ENCODE measurements around the gene ARL8A. TPM values are rescaled to one million over a fixed set of nuclear protein-coding genes. Genes with fewer than 3 reads are reported as not detected.
"Not testable (repeated sequence)": the region's sequence is repeated elsewhere in the genome, so short reads cannot be mapped to it uniquely, and the experiment has no call there.

Gene ARL8A
- total RNA-seq, 1 experiment from 2014 or later = 33.2 TPM

GRCh38 chr1:202179828-202180750, 35.6 kb upstream of the ARL8A start:
- in situ Hi-C loops (cut with HindIII; ENCODE audit: low pct_unique_long_range_greater_than_20kb, low sequenced_read_pairs) = no loop called here
- DNase-seq (ENCODE audit: low read depth, low spot score) = no peak

- in situ Hi-C loops (cut with HindIII; ENCODE audit: low pct_unique_long_range_greater_than_20kb, low sequenced_read_pairs) = no loop called here
- no peak for DNase-seq (ENCODE audit: low read depth, low spot score)
Observed at GRCh38 chr1:202176949-202177927, 32.7 kb upstream of the ARL8A start.

- in situ Hi-C loops (cut with HindIII; ENCODE audit: low pct_unique_long_range_greater_than_20kb, low sequenced_read_pairs) = no loop called here
- no peak for DNase-seq (ENCODE audit: low read depth, low spot score)
Observed at GRCh38 chr1:202173993-202174392, 29.5 kb upstream of the ARL8A start.

GRCh38 chr1:202172015-202172355, 27.4 kb upstream of the ARL8A start:
- no peak for DNase-seq (ENCODE audit: low read depth, low spot score)
- in situ Hi-C loops (cut with HindIII; ENCODE audit: low pct_unique_long_range_greater_than_20kb, low sequenced_read_pairs) = no loop called here

- in situ Hi-C loops (cut with HindIII; ENCODE audit: low pct_unique_long_range_greater_than_20kb, low sequenced_read_pairs) = no loop called here
- DNase-seq (ENCODE audit: low read depth, low spot score) = no peak
Observed at GRCh38 chr1:202171292-202172014, 26.9 kb upstream of the ARL8A start.

GRCh38 chr1:202170726-202171125, 26.2 kb upstream of the ARL8A start:
- in situ Hi-C loops (cut with HindIII; ENCODE audit: low pct_unique_long_range_greater_than_20kb, low sequenced_read_pairs) = no loop called here

GRCh38 chr1:202168861-202169260, 24.3 kb upstream of the ARL8A start:
- no peak for DNase-seq (ENCODE audit: low read depth, low spot score)

More at GRCh38 chr1:202170726-202171125, 26.2 kb upstream of the ARL8A start:
- DNase-seq (ENCODE audit: low read depth, low spot score) = no peak

GRCh38 chr1:202167708-202168415, 23.3 kb upstream of the ARL8A start:
- in situ Hi-C loops (cut with HindIII; ENCODE audit: low pct_unique_long_range_greater_than_20kb, low sequenced_read_pairs) = no loop called here
- no peak for DNase-seq (ENCODE audit: low read depth, low spot score)

More at GRCh38 chr1:202168861-202169260, 24.3 kb upstream of the ARL8A start:
- in situ Hi-C loops (cut with HindIII; ENCODE audit: low pct_unique_long_range_greater_than_20kb, low sequenced_read_pairs) = no loop called here

- in situ Hi-C loops (cut with HindIII; ENCODE audit: low pct_unique_long_range_greater_than_20kb, low sequenced_read_pairs); DNase-seq (ENCODE audit: low read depth, low spot score): not testable (repeated sequence)
Observed at GRCh38 chr1:202167054-202167453, 22.5 kb upstream of the ARL8A start.

- in situ Hi-C loops (cut with HindIII; ENCODE audit: low pct_unique_long_range_greater_than_20kb, low sequenced_read_pairs) = no loop called here
- DNase-seq (ENCODE audit: low read depth, low spot score) = no peak
Observed at GRCh38 chr1:202165942-202166843, 21.7 kb upstream of the ARL8A start.

GRCh38 chr1:202165267-202165941, 20.9 kb upstream of the ARL8A start:
- DNase-seq (ENCODE audit: low read depth, low spot score) = no peak
- in situ Hi-C loops (cut with HindIII; ENCODE audit: low pct_unique_long_range_greater_than_20kb, low sequenced_read_pairs) = no loop called here

GRCh38 chr1:202164271-202165037, 19.9 kb upstream of the ARL8A start:
- no peak for DNase-seq (ENCODE audit: low read depth, low spot score)
- in situ Hi-C loops (cut with HindIII; ENCODE audit: low pct_unique_long_range_greater_than_20kb, low sequenced_read_pairs) = no loop called here

GRCh38 chr1:202163281-202164270, 19.0 kb upstream of the ARL8A start:
- in situ Hi-C loops (cut with HindIII; ENCODE audit: low pct_unique_long_range_greater_than_20kb, low sequenced_read_pairs) = no loop called here

More at GRCh38 chr1:202163281-202164270, 19.0 kb upstream of the ARL8A start:
- DNase-seq (ENCODE audit: low read depth, low spot score) = no peak

Measured in SK-MEL-5 (cell line).